Activated naive CD4-positive, alpha-beta T cell treated with anti-CD3 and anti-CD28 coated beads, Interleukin-2, amount 10 ng/mL, durations not matched to agents 7 days and 5 days (primary cell): Measurements from ENCODE around the gene TBX18.

Experiments used
- CTCF ChIA-PET: fragments of 350-600 bp; sonication (Branson Sonifier 250); formaldehyde crosslinking; loops from one replicate; lab custom pipeline; 2021; ENCODE audit warnings: antibody characterized with exemption; lab: Charles Lee
- DNase-seq: peaks from one replicate; pipeline ENCODE4 v3.0.0-alpha.2; 2020
- H3K27ac Mint-ChIP-seq: one replicate; pipeline ENCODE4 v1.8.0; 2021; ENCODE audit warnings: mild to moderate bottlenecking, moderate library complexity, mixed read lengths
- H3K27me3 Mint-ChIP-seq: one replicate; pipeline ENCODE4 v1.8.0; 2021; ENCODE audit warnings: mild to moderate bottlenecking, mixed read lengths
- H3K36me3 Mint-ChIP-seq: one replicate; pipeline ENCODE4 v1.8.0; 2021; ENCODE audit warnings: mixed read lengths
- H3K4me1 Mint-ChIP-seq: one replicate; pipeline ENCODE4 v1.8.0; 2021; ENCODE audit warnings: mixed read lengths
- H3K4me3 Mint-ChIP-seq: one replicate; pipeline ENCODE4 v1.8.0; 2021; ENCODE audit warnings: mild to moderate bottlenecking, moderate library complexity, mixed read lengths
- H3K9me3 Mint-ChIP-seq: one replicate; pipeline ENCODE4 v1.8.0; 2021; ENCODE audit warnings: mixed read lengths

Gene TBX18

GRCh38 chr6:84691978-84692623 lies 72.3 kb downstream of the TBX18 start:
- Mint-ChIP-seq H3K9me3 (no peaks in the 10 kb centered on the region), H3K4me1 (no peaks in the 10 kb centered on the region), H3K27me3 (no peaks in the 10 kb centered on the region), H3K36me3 (no peaks in the 10 kb centered on the region), H3K4me3 (no peak overlapping the region), H3K27ac (no peak overlapping the region)
- CTCF ChIA-PET, result no interaction called here
- DNase-seq, result no peak

GRCh38 chr6:84688141-84688873 lies 76.1 kb downstream of the TBX18 start:
- Mint-ChIP-seq H3K4me3 (no peak overlapping the region), H3K27me3 (no peaks in the 10 kb centered on the region)

DNA sequence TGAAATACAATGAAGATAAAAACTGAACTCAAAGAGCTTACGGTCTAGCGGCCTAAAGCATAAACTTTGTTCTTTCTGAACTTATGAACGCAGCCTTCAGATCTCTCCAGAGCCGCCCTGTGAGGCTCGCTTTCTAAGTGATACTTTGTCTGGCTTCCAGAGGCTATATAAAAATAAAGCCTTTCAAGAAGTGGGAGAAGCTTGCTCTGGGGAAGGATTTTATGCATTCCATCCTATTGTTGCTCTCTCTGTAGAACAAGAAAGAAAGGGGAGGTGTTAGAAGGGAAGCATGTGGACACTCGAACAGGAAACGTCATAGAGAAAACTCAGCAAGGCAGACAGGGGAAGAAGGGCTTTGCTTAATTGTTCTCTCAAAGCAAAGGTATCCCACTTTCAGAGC lies 77.0 kb downstream of the TBX18 start:
- H3K36me3 Mint-ChIP-seq, result no peaks in the 10 kb centered on the region
- CTCF ChIA-PET, result no interaction called here
- DNase-seq, result no peak
- H3K4me3 Mint-ChIP-seq, result no peak overlapping the region
- H3K4me1 Mint-ChIP-seq, result no peaks in the 10 kb centered on the region
- no peak overlapping the region for H3K27ac Mint-ChIP-seq
- H3K9me3 Mint-ChIP-seq, result no peaks in the 10 kb centered on the region
- no peaks in the 10 kb centered on the region for H3K27me3 Mint-ChIP-seq

More at GRCh38 chr6:84688141-84688873, 76.1 kb downstream of the TBX18 start:
- H3K36me3 Mint-ChIP-seq, result no peaks in the 10 kb centered on the region
- no peaks in the 10 kb centered on the region for H3K9me3 Mint-ChIP-seq
- no peak for DNase-seq
- CTCF ChIA-PET, result no interaction called here
- H3K4me1 Mint-ChIP-seq, result no peaks in the 10 kb centered on the region
- H3K27ac Mint-ChIP-seq, result no peak overlapping the region

DNA sequence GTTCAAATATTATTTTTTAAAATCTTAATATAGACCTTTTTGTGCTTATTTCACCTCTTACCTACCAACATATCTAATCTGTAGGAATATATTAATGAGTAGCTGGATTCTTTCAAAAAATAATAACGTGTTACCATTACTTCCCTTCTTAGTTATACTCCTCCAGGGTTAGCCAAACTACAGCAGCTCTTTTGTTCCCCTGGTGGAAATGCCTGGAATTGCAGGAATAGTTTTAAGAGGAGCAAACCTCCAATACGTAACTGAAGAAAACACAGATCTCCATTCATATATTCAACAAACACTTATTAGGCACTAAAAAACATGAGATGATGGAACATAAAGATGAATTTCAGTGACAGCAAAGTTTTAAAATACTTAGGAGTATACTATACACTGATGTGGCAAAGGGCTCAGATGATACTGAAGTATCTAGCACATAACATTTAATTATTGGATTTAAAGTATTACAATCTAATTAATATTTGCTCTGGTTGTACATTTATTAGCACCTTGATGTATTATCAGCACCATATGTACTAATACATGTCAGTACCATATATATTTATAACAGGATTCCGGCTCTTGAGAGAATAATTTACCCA lies 78.3 kb downstream of the TBX18 start:
- H3K27ac Mint-ChIP-seq, result no peak overlapping the region
- DNase-seq, result no peak
- CTCF ChIA-PET, result interaction anchor here (1.0 kb wide), 1 partner anchor 14 kb away, joined by 3 read pairs; no protein-coding TSS in a partner anchor
- H3K9me3 Mint-ChIP-seq, result no peaks in the 10 kb centered on the region
- H3K27me3 Mint-ChIP-seq, result no peaks in the 10 kb centered on the region
- H3K4me3 Mint-ChIP-seq, result no peak overlapping the region
- H3K36me3 Mint-ChIP-seq, result no peaks in the 10 kb centered on the region
- H3K4me1 Mint-ChIP-seq, result no peaks in the 10 kb centered on the region

- no peaks in the 10 kb centered on the region for H3K4me1 Mint-ChIP-seq
- no peak overlapping the region for H3K27ac Mint-ChIP-seq
- H3K9me3 Mint-ChIP-seq, result no peaks in the 10 kb centered on the region
- CTCF ChIA-PET, result no interaction called here
- no peaks in the 10 kb centered on the region for H3K36me3 Mint-ChIP-seq
- H3K4me3 Mint-ChIP-seq, result no peak overlapping the region
- no peak for DNase-seq
- no peaks in the 10 kb centered on the region for H3K27me3 Mint-ChIP-seq
Observed at GRCh38 chr6:84681693-84682326, 82.6 kb downstream of the TBX18 start.

- H3K9me3 Mint-ChIP-seq, result peaks cover 2% of the 10 kb centered on the region
- H3K27me3 Mint-ChIP-seq, result no peaks in the 10 kb centered on the region
- H3K27ac Mint-ChIP-seq, result no peak overlapping the region
- CTCF ChIA-PET, result no interaction called here
- no peaks in the 10 kb centered on the region for H3K36me3 Mint-ChIP-seq
- DNase-seq, result no peak
- no peaks in the 10 kb centered on the region for H3K4me1 Mint-ChIP-seq
- H3K4me3 Mint-ChIP-seq, result no peak overlapping the region
Observed at GRCh38 chr6:84675651-84676050, 88.7 kb downstream of the TBX18 start.

DNA sequence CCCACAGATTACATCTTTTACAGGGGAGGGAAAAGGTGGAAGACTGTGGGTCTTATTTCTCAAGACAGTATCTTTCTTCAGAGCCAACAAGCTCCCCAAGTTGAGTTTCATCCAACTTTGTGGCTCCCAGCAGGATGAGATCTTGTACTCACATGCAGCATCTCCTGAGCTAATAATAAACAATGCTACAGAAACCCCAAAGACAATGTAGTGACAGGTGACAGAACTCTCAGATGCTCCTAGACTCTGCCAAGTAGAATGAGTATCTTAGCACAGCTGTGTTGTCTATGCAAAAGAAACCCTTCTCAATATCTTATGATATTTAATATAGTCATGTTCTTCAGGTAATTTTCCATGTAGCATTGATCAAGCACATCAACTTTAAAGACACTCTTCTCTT lies 90.0 kb downstream of the TBX18 start:
- CTCF ChIA-PET, result no interaction called here
- peaks cover 2% of the 10 kb centered on the region for H3K9me3 Mint-ChIP-seq
- H3K4me1 Mint-ChIP-seq, result no peaks in the 10 kb centered on the region
- no peaks in the 10 kb centered on the region for H3K27me3 Mint-ChIP-seq
- no peaks in the 10 kb centered on the region for H3K36me3 Mint-ChIP-seq
- no peak overlapping the region for H3K4me3 Mint-ChIP-seq
- no peak overlapping the region for H3K27ac Mint-ChIP-seq
- no peak for DNase-seq

DNA sequence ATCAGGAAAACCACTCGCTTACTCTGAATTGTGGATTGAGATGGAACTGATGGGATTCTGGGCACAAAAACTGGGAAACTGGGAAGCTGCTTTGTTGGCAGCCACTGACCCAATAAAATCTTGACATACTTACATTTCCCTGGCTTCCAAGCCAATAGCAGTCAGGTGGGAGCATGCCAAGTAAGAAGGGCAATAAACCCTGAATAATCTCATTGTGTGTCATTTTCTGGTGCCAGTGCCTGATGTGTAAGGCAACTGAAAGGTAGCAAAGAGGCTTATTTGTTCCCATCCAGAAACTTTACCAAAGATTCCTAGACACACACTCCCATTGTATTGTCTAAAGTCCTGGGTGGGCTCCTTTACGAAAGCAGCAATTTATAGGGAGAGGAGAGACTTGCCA lies 93.2 kb downstream of the TBX18 start:
- Mint-ChIP-seq H3K27me3 (no peaks in the 10 kb centered on the region), H3K27ac (no peak overlapping the region), H3K4me1 (no peaks in the 10 kb centered on the region), H3K4me3 (no peak overlapping the region), H3K36me3 (no peaks in the 10 kb centered on the region), H3K9me3 (peaks cover 2% of the 10 kb centered on the region)
- CTCF ChIA-PET, result interaction anchor here (1.1 kb wide), 1 partner anchor 14 kb away, joined by 3 read pairs; no protein-coding TSS in a partner anchor
- DNase-seq, result no peak

DNA sequence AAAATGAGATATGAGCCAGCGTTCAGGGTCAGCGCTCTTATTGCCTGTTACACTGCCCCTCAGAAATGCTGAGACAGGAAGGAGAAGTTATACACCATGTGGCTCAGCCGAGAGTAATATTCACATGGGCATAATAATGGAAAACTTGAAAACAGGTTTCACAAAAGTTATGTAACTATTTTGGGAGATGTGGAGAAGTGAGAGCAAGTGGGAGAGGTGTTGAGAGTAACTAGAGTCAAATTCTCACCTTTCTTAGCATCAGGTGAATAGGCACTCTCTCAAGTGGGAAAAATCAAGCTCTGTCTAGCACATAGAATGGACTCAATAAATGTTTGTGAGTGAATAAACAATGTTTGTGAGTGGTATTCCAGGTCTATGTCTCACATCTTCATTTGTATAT lies 94.5 kb downstream of the TBX18 start:
- Mint-ChIP-seq H3K36me3 (no peaks in the 10 kb centered on the region), H3K27ac (no peak overlapping the region), H3K27me3 (no peaks in the 10 kb centered on the region), H3K4me3 (no peak overlapping the region), H3K9me3 (no peaks in the 10 kb centered on the region), H3K4me1 (no peaks in the 10 kb centered on the region)
- CTCF ChIA-PET, result no interaction called here
- no peak for DNase-seq

DNA sequence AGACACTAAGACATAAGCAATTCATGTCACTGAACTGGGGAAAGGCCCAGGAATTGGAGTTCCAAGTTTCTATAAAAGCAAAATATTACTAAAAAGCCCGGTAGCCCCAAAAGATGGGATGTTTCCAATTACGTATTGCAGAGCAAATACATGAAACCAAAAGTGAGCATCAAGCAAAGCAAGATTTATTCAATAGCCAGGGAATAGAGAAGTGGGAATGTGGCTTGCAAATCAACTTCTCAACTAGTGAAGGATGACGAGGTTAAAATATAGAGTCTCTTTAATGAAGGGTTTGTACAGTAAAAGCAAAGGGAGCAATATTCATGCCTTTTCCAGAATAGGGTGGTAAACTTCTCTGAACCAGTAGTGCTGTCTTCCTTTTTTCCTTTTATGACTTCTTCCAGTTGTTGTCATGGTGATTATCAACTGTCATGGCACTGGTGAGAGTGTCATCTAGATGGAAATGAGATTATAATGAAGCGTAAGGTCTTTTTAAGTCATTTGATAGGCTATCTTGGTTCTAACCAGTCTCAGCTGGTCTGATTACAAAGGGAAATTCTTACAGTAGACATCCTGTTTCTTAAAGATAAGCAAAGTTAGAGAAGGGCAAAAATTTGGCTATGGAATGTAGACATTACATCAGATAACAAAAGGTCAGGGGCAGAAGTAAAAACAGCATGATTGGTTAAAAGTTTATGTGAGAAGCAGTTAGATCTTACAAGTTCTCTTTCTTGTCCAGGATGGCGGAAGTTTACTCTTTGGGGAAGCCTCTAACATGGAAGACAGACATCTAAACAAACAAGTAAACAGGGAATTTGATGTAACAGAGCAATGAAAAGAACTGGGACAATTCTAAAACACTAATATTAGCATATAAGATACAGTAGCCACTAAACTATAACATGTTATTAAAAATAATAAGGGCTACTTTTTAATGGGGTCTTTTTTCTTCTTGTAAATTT lies 96.9 kb downstream of the TBX18 start:
- DNase-seq, result no peak
- H3K4me3 Mint-ChIP-seq, result no peak overlapping the region
- H3K4me1 Mint-ChIP-seq, result no peaks in the 10 kb centered on the region
- CTCF ChIA-PET, result no interaction called here
- H3K27ac Mint-ChIP-seq, result no peak overlapping the region
- no peaks in the 10 kb centered on the region for H3K9me3 Mint-ChIP-seq
- no peaks in the 10 kb centered on the region for H3K36me3 Mint-ChIP-seq
- no peaks in the 10 kb centered on the region for H3K27me3 Mint-ChIP-seq

- H3K36me3 Mint-ChIP-seq, result no peaks in the 10 kb centered on the region
Observed at GRCh38 chr6:84665401-84665800, 99.0 kb downstream of the TBX18 start.

GRCh38 chr6:84663866-84664265 lies 100.5 kb downstream of the TBX18 start:
- H3K4me3 Mint-ChIP-seq, result no peak overlapping the region
- H3K36me3 Mint-ChIP-seq, result no peaks in the 10 kb centered on the region
- no peaks in the 10 kb centered on the region for H3K27me3 Mint-ChIP-seq
- CTCF ChIA-PET, result no interaction called here
- no peaks in the 10 kb centered on the region for H3K9me3 Mint-ChIP-seq
- H3K4me1 Mint-ChIP-seq, result no peaks in the 10 kb centered on the region
- H3K27ac Mint-ChIP-seq, result no peak overlapping the region
- no peak for DNase-seq

More at GRCh38 chr6:84665401-84665800, 99.0 kb downstream of the TBX18 start:
- CTCF ChIA-PET, result no interaction called here
- no peak for DNase-seq
- no peaks in the 10 kb centered on the region for H3K27me3 Mint-ChIP-seq
- no peaks in the 10 kb centered on the region for H3K4me1 Mint-ChIP-seq
- no peak overlapping the region for H3K4me3 Mint-ChIP-seq
- H3K9me3 Mint-ChIP-seq, result no peaks in the 10 kb centered on the region
- H3K27ac Mint-ChIP-seq, result no peak overlapping the region

GRCh38 chr6:84657486-84657885 lies 106.9 kb downstream of the TBX18 start:
- Mint-ChIP-seq H3K4me3 (no peak overlapping the region), H3K27ac (no peak overlapping the region), H3K36me3 (no peaks in the 10 kb centered on the region), H3K9me3 (no peaks in the 10 kb centered on the region), H3K27me3 (no peaks in the 10 kb centered on the region), H3K4me1 (no peaks in the 10 kb centered on the region)
- CTCF ChIA-PET, result no interaction called here
- no peak for DNase-seq

- H3K9me3 Mint-ChIP-seq, result no peaks in the 10 kb centered on the region
- no peak for DNase-seq
- H3K27me3 Mint-ChIP-seq, result no peaks in the 10 kb centered on the region
- no peak overlapping the region for H3K27ac Mint-ChIP-seq
- H3K4me3 Mint-ChIP-seq, result no peak overlapping the region
- H3K36me3 Mint-ChIP-seq, result no peaks in the 10 kb centered on the region
- H3K4me1 Mint-ChIP-seq, result no peaks in the 10 kb centered on the region
- CTCF ChIA-PET, result no interaction called here
Observed at GRCh38 chr6:84657025-84657424, 107.4 kb downstream of the TBX18 start.
